GM12892 (cell line): Measurements from ENCODE around the gene DHRS3.

Experiments
- DNase-seq: peaks from one replicate; pipeline ENCODE4 v3.0.0; 2011; ENCODE audit not compliant: insufficient read length
- FAIRE-seq: peaks from 2 replicates; lab custom pipeline; 2011; peaks lifted over from hg19 to GRCh38; lab: Jason Lieb, UNC
- POLR2A ChIP-seq: IDR thresholded peaks from 2 replicates; pipeline ENCODE4 v1.6.1; 2011; ENCODE audit warnings: low read depth, low read length, control low read depth
- POLR2AphosphoS5 ChIP-seq: IDR thresholded peaks from 2 replicates; pipeline ENCODE4 v1.6.1; 2011; ENCODE audit warnings: low read depth, low read length, control low read depth
- TAF1 ChIP-seq: IDR thresholded peaks from 2 replicates; pipeline ENCODE4 v1.6.1; 2011; ENCODE audit warnings: low read depth, mild to moderate bottlenecking, control low read depth, low read length, borderline replicate concordance

The DHRS3 gene

DNA sequence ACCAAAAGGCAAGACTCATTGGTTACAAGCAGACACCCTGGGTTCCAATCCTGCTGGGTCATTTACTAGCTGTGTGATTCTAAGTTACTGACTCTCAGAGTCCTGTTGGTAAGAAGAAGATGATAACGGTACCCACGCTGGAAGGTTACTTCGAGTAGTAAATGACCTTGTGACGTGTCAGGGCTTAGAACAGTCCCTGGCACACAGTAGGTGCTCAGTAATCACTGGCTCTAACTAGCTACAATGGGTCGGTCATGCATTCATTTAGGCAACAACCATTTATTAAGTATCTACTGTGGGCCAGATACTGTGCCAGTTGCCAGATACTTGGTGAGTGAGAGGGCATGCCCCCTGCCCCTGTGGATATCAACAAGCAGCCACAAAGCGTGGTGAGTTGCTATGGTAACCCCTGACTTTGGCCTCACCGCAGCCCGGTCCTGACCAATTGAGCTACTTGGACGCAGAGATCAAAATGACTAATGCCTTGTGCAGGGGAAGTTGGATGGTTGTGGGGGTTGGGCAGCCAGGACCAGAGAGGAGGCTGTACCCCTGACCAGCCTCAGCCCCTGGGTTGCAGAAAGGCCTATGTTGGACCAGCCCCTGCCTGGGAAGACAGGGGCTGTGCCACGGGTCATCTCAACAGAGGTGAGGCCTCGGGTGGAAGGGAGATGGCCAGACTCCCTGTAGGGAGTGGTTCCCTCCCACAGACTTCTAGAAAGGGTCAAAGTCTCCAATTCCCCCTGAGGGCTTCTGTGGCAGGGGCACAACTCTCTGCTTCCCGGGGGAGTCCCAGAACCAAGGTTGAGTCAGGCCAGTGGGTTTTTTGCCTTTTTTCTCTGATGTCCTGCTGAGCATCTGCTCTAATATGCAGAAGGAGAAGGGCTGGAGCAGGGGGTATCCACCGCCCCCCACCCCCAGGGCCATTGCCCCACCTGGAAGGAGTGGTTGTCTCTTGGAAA is 16.0 kb downstream of the DHRS3 start:
- TF ChIP-seq POLR2A: no peak
- TF ChIP-seq TAF1: no peak
- TF ChIP-seq POLR2AphosphoS5: no peak
- DNase-seq (no peak), FAIRE-seq (no peak)

GRCh38 chr1:12600880-12601633 is 17.0 kb downstream of the DHRS3 start:
- DNase-seq (no peak), FAIRE-seq (no peak)
- TF ChIP-seq POLR2A: no peak
- no peak for TF ChIP-seq POLR2AphosphoS5
- no peak for TF ChIP-seq TAF1

GRCh38 chr1:12600335-12600734 is 17.7 kb downstream of the DHRS3 start:
- FAIRE-seq (no peak), DNase-seq (no peak)
- TF ChIP-seq POLR2AphosphoS5 (no peak), POLR2A (no peak), TAF1 (no peak)

DNA sequence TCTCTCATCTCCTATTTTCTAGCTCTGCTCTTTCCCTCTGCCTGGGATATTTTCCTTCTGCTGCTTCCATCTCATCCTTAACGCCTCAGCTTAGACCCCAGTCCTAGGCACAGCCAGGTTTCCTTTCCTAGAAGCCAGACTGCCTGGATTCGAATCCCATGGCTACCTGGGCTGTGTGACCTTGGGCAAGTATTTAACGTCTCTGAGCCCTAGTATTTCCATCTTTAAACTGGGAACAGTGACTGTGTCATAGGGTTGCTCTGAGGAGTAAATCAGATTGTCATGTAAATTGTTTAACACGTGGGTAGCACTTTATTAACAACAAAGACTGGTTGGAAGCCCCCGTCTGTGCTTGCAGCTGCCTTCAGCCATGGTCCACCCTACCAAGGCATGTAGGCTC is 18.4 kb downstream of the DHRS3 start:
- DNase-seq: no peak
- no peak for TF ChIP-seq TAF1
- no peak for FAIRE-seq

DNA sequence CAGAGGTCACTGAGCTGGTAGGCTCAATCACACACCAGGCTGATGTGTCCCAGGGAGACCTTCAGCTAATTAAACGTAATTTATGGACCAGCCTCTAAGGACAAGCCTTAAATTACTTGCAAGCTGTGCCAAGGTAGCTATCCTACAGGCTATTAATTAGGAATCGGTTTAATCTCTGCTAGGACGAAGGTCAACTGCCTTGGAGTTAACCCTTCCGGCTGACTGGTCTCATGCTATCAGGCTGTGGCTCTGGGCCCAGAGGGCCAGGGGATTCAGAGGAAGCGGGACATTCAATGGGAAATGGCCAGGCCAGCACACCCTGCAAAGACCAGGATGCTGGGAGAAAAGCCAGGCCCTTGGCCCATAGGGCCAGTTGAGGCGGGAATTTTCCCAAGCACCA is 19.0 kb downstream of the DHRS3 start:
- FAIRE-seq (no peak), DNase-seq (no peak)
- no peak for TF ChIP-seq POLR2AphosphoS5
- no peak for TF ChIP-seq TAF1
- no peak for TF ChIP-seq POLR2A

GRCh38 chr1:12597792-12598191 is 20.2 kb downstream of the DHRS3 start:
- DNase-seq (no peak), FAIRE-seq (no peak)
- TF ChIP-seq POLR2A: no peak

DNA sequence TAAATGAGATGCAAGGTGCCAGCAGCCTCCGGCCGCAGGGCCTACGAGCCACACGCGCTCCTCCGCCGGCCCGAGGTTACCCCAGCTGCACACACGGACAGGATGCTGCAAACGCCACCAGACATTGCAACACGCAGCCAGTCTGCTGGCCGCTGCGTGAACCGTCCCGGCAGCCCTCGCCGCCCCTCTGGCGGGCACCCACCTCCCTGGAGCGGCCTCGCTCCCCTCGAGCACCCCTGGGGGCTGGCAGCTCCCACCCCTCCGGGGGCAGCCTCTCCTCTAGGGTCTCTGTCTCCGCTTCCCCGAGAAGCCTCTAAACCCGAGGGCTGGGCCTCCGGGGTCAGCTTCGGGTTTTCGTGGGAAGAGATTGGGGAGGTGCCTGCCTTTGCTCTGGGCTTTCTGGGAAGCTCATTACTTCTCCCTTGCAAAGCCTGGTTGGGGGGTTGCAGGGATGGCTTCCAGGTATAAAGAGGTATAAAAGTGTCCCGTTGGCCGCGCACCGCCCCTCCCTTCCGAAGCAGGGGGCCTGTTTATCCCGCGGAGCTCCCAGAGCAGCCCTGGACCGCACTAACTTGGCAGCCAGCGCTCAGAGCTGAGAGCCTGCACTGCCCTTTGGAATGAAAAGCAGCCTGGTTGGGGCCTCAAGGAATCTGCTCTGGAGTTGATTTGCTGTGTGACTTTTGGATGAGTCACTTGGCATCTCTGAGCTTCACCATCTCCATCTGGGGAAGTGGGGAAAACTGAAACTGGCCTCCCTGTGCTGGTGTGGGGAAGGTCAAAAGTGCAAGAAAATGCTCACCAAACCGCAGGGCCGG is 21.8 kb downstream of the DHRS3 start:
- DNase-seq: no peak
- no peak for FAIRE-seq
- TF ChIP-seq TAF1 (no peak), POLR2A (no peak), POLR2AphosphoS5 (no peak)

GRCh38 chr1:12595757-12596006 is 22.3 kb downstream of the DHRS3 start:
- no peak for DNase-seq
- FAIRE-seq: no peak
- TF ChIP-seq POLR2AphosphoS5 (no peak), POLR2A (no peak), TAF1 (no peak)

GRCh38 chr1:12594966-12595756 is 22.8 kb downstream of the DHRS3 start:
- DNase-seq: no peak
- no peak for TF ChIP-seq TAF1
- TF ChIP-seq POLR2A: no peak
- TF ChIP-seq POLR2AphosphoS5: no peak
- no peak for FAIRE-seq

GRCh38 chr1:12594490-12594889 is 23.5 kb downstream of the DHRS3 start:
- DNase-seq: no peak
- FAIRE-seq: no peak
- TF ChIP-seq POLR2AphosphoS5 (no peak), POLR2A (no peak), TAF1 (no peak)

- no peak for TF ChIP-seq POLR2AphosphoS5
- TF ChIP-seq POLR2A: no peak
- no peak for TF ChIP-seq TAF1
- no peak for FAIRE-seq
Measured at GRCh38 chr1:12593621-12594066, 24.4 kb downstream of the DHRS3 start.

More at GRCh38 chr1:12593621-12594066, 24.4 kb downstream of the DHRS3 start:
- no peak for DNase-seq
